Peyer's patch (tissue), 4 donors: ENCODE results near the gene PAK4. TPM values are rescaled to one million over a fixed set of nuclear protein-coding genes. Genes with fewer than 3 reads are reported as not detected.

Source experiments
- DNase-seq, 3 donors: peaks; one replicate each; pipeline ENCODE4 v3.0.0-alpha.2; 2017 to 2019
- H3K27ac ChIP-seq, 4 donors: fragments of 200-600 bp; sonication (generic); one replicate each; pipeline ENCODE4 v1.5.1; 2016 to 2019
- H3K27me3 ChIP-seq, 2 donors: fragments of 200-600 bp; sonication (generic); one replicate each; pipeline ENCODE4 v1.5.1; 2019
- H3K36me3 ChIP-seq, 3 donors: fragments of 200-600 bp; sonication (generic); one replicate each; pipeline ENCODE4 v1.5.1; 2016 to 2019
- H3K4me1 ChIP-seq, 4 donors: fragments of 200-600 bp; sonication (generic); one replicate each; pipeline ENCODE4 v1.5.1; 2016 to 2019
- H3K4me3 ChIP-seq, 4 donors: fragments of 200-600 bp; sonication (generic); 1 replicate in 3 of 4; 2 replicates in 1 of 4; pipeline ENCODE4 v1.5.1; 2016 to 2019; ENCODE audit warnings: mild to moderate bottlenecking in 1 of 4
- H3K9me3 ChIP-seq, 4 donors: fragments of 200-600 bp; sonication (generic); one replicate each; pipeline ENCODE4 v1.5.1; 2016 to 2019; ENCODE audit warnings: mild to moderate bottlenecking in 1 of 4
- CTCF ChIP-seq, 6 experiments: fragments of 450-650 bp in 4 of 6; fragments of 200-600 bp in 2 of 6; sonication (generic) in 1 of 6; IDR thresholded peaks; one replicate each; pipeline ENCODE4 v1.5.1; 2017 to 2019; ENCODE audit warnings: antibody characterized with exemption in 6 of 6, mild to moderate bottlenecking in 3 of 6, moderate library complexity in 1 of 6
- POLR2A ChIP-seq, 2 donors: fragments of 450-650 bp; IDR thresholded peaks; one replicate each; pipeline ENCODE4 v1.5.1; 2017; ENCODE audit warnings: antibody characterized with exemption in 2 of 2, mild to moderate bottlenecking in 2 of 2, moderate library complexity in 2 of 2
- total RNA-seq, 4 donors: library from RNA; depleted of rRNA; stranded (reverse); fragments of >200 nt; gene quantifications; one replicate each; pipeline ENCODE4 v1.1.0, GENCODE V29; 2016

The PAK4 gene
- total RNA-seq, 4 donors from 2014 or later = 24.8 to 73.0 (median 45.7) TPM

- no peak for TF ChIP-seq CTCF (IDR thresholded peaks at IDR 0.05)
- no peak for TF ChIP-seq POLR2A (IDR thresholded peaks at IDR 0.05)
- Histone ChIP-seq H3K27ac (no peak overlapping the region), H3K27me3 (no peaks in the 10 kb centered on the region), H3K4me3 (no peak overlapping the region), H3K9me3 (no peaks in the 10 kb centered on the region), H3K36me3 (no peaks in the 10 kb centered on the region), H3K4me1 (peaks cover 0 to 46% (median 0%) of the 10 kb centered on the region in 4 donors)
- no peak for DNase-seq
Observed at GRCh38 chr19:39158646-39159260, 33.2 kb downstream of the PAK4 start.

- H3K4me1 ChIP-seq = peaks cover 0 to 32% (median 0%) of the 10 kb centered on the region in 4 donors
- no peak for DNase-seq
- no peak overlapping the region for H3K4me3 ChIP-seq
- no peaks in the 10 kb centered on the region for H3K36me3 ChIP-seq
- TF ChIP-seq CTCF (IDR thresholded peaks at IDR 0.05) = no peak
- TF ChIP-seq POLR2A (IDR thresholded peaks at IDR 0.05) = no peak
- no peak overlapping the region for H3K27ac ChIP-seq
- H3K27me3 ChIP-seq = no peaks in the 10 kb centered on the region
- no peaks in the 10 kb centered on the region for H3K9me3 ChIP-seq
Observed at GRCh38 chr19:39160523-39160861, 34.9 kb downstream of the PAK4 start.

GRCh38 chr19:39160889-39161672, 35.5 kb downstream of the PAK4 start:
- peaks cover 0 to 32% (median 0%) of the 10 kb centered on the region in 4 donors for H3K4me1 ChIP-seq

GRCh38 chr19:39162441-39163043, 37.0 kb downstream of the PAK4 start:
- no peak overlapping the region for H3K27ac ChIP-seq
- peaks cover 0 to 32% (median 0%) of the 10 kb centered on the region in 4 donors for H3K4me1 ChIP-seq
- no peak for DNase-seq
- no peaks in the 10 kb centered on the region for H3K9me3 ChIP-seq
- TF ChIP-seq POLR2A (IDR thresholded peaks at IDR 0.05) = no peak
- TF ChIP-seq CTCF (IDR thresholded peaks at IDR 0.05) = no peak
- no peaks in the 10 kb centered on the region for H3K36me3 ChIP-seq
- H3K27me3 ChIP-seq = no peaks in the 10 kb centered on the region
- no peak overlapping the region for H3K4me3 ChIP-seq

More at GRCh38 chr19:39160889-39161672, 35.5 kb downstream of the PAK4 start:
- TF ChIP-seq CTCF (IDR thresholded peaks at IDR 0.05) = no peak
- no peak for TF ChIP-seq POLR2A (IDR thresholded peaks at IDR 0.05)
- no peak for DNase-seq
- H3K27me3 ChIP-seq = no peaks in the 10 kb centered on the region
- H3K9me3 ChIP-seq = no peaks in the 10 kb centered on the region
- H3K27ac ChIP-seq = no peak overlapping the region
- H3K36me3 ChIP-seq = no peaks in the 10 kb centered on the region
- no peak overlapping the region for H3K4me3 ChIP-seq

- H3K27me3 ChIP-seq = no peaks in the 10 kb centered on the region
- no peak for DNase-seq
- H3K36me3 ChIP-seq = no peaks in the 10 kb centered on the region
- TF ChIP-seq POLR2A (IDR thresholded peaks at IDR 0.05) (no peak), CTCF (IDR thresholded peaks at IDR 0.05) (no peak)
- H3K4me3 ChIP-seq = no peak overlapping the region
- H3K4me1 ChIP-seq = peaks cover 0 to 25% (median 0%) of the 10 kb centered on the region in 4 donors
- H3K27ac ChIP-seq = no peak overlapping the region
- no peaks in the 10 kb centered on the region for H3K9me3 ChIP-seq
Observed at GRCh38 chr19:39163621-39164020, 38.0 kb downstream of the PAK4 start.
